Measurements from ENCODE around the gene B3GALNT2.
"Not testable (repeated sequence)": the region's sequence is repeated elsewhere in the genome, so short reads cannot be mapped to it uniquely, and the experiment has no call there.

B3GALNT2 gene

GRCh38 chr1:235504122-235504493 is at the start of gene B3GALNT2:
Gene B3GALNT2, minus strand, starts transcription at chr1:235504452. Its CDS starts 200 bp downstream, at chr1:235504252.
- no peak for DNase-seq

- no peak for DNase-seq
Observed at GRCh38 chr1:235553112-235553551, 48.9 kb upstream of the B3GALNT2 start.

- DNase-seq, result no peak
Observed at GRCh38 chr1:235552146-235552716, 48.0 kb upstream of the B3GALNT2 start.

- no peak for DNase-seq
Observed at GRCh38 chr1:235549351-235550139, 45.3 kb upstream of the B3GALNT2 start.

- DNase-seq, result not testable (repeated sequence)
Observed at GRCh38 chr1:235546369-235547155, 42.3 kb upstream of the B3GALNT2 start.

- DNase-seq, result no peak
Observed at GRCh38 chr1:235545292-235545930, 41.2 kb upstream of the B3GALNT2 start.

GRCh38 chr1:235542845-235543244 is 38.6 kb upstream of the B3GALNT2 start:
- not testable (repeated sequence) for DNase-seq

GRCh38 chr1:235533476-235534168 is 29.4 kb upstream of the B3GALNT2 start:
- DNase-seq, result no peak

- no peak for DNase-seq
Observed at GRCh38 chr1:235532360-235532759, 28.1 kb upstream of the B3GALNT2 start.

GRCh38 chr1:235527196-235527814 is 23.1 kb upstream of the B3GALNT2 start:
- DNase-seq, result no peak

GRCh38 chr1:235525314-235525713 is 21.1 kb upstream of the B3GALNT2 start:
- no peak for DNase-seq

GRCh38 chr1:235516862-235517446 is 12.7 kb upstream of the B3GALNT2 start:
- no peak for DNase-seq

GRCh38 chr1:235515844-235516512 is 11.7 kb upstream of the B3GALNT2 start:
- DNase-seq, result no peak

GRCh38 chr1:235513495-235514366 is 9.5 kb upstream of the B3GALNT2 start:
- peak; percentile 54 for DNase-seq

- DNase-seq, result no peak
Observed at GRCh38 chr1:235511470-235512240, 7.4 kb upstream of the B3GALNT2 start.

- no peak for DNase-seq
Observed at GRCh38 chr1:235510823-235511222, 6.6 kb upstream of the B3GALNT2 start.

GRCh38 chr1:235507623-235508022 is 3.4 kb upstream of the B3GALNT2 start:
- DNase-seq, result no peak

- DNase-seq, result peak; percentile 97
Observed at GRCh38 chr1:235504494-235505222, 406 bp upstream of the B3GALNT2 start.
